NT2/D1 (cell line): ENCODE results near the gene MYO1G.

Experiments used
- YY1 ChIP-seq: IDR thresholded peaks from 2 replicates; pipeline ENCODE4 v1.6.1; 2011; ENCODE audit not compliant: insufficient read length, insufficient read depth
- ZNF274 ChIP-seq: IDR thresholded peaks from 2 replicates; pipeline ENCODE4 v1.6.1; 2011; ENCODE audit warnings: mild to moderate bottlenecking, low read depth, low read length

DNA sequence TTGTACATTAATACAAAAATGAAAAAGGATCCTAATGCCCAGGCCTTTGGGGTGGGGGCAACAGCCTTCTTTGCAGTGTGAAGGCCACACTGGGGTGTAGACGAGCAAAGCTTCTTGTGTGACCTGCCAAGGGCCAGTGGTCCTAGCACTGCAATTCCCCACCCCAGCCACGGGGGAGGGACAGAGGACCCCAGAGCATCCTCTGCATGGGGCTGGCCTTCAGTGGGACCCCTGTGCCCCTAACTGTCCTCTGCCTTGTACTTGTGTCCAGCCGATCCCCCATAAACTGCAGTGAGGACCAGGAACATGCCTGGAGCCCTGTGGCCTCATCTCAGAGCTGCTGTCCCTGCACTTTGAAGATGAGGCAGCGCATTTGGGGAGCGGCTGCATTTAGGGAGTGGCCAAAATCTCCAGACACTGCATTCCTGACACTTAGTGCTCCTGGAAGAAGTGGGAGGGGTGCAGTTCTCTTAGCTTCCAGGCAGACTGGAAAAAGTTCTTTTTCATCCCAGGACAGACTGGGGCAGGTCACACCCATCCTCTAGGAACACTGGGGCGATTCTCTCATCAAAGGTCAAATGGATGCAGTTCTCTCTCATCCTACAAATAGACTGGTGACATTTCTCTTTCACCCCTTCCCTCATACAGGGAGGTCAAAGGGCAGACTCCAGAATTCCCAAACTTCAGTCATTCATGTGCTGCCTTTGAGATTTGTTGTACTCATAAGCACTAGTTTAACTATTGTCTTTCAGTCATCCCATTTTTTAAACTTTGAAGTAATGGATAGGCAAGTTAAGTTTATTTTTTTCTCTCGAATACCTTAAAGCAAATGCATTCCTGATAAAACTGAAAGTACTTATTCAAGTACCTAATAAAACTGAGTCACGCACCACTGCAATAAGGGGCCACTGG lies 922 bp upstream of the MYO1G start:
- TF ChIP-seq ZNF274 (no peak), YY1 (no peak)
